ENCODE measurements around the gene CMTM4.
"Not testable (repeated sequence)": the region's sequence is repeated elsewhere in the genome, so short reads cannot be mapped to it uniquely, and the experiment has no call there.

Gene CMTM4

DNA sequence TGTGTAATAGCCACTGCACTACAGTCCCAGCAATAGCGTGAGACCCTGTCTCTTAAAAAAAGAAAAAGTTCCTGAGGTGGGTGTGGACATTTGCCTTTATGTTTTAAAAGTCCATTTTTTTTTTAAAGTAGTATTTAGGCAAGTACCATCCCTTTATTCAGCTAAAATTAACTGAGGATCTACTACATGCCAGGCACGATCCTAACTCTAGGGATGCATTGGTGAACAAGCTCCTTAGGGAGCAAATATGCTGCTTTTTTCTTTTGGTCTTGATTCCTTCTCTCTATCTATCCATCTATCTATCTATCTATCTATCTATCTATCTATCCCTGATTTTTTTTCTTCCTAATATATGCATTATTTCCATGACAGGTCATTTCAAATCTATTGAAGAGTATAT lies 47.4 kb downstream of the CMTM4 start:
- DNase-seq (ENCODE audit: extremely low read depth in 1 of 2, low read depth in 1 of 2), result no peak

DNA sequence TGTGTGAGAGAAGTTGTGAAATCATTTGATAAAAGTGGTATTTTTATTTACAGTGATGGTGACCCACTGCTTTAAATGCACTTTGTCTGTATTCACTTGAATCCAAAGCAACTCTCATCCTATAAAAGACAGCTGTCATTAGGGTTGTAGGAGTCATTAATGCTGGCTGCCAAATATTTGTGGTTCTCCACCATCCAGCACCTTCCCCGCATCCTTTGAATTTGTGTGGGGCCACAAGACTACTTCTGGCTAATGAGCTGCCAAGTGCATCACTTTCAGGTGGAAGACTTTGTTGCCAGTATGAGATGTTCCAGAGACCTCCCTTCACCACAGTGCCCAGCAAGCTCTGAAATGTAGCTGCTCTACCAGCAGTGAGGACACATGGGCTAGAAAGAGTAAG lies 48.7 kb downstream of the CMTM4 start:
- DNase-seq (ENCODE audit: extremely low read depth in 1 of 2, low read depth in 1 of 2), result no peak

DNA sequence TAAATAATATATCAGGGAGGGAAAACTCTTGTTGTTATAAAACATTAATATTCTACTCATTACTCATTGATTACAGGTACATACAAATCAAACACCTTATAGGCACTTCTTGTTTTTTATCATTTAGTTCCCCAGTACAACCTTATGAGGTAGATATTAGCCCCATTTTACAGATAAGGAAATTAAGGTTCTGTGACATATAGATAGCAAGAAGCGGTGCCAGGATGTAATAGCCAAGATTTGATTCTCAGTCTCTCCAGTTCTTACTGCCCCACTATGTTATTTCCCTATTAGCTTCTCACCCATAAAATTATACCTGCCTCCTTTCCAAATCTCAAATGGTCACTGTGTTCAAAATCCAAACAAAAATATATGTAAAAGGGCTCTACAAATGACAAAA lies 55.2 kb downstream of the CMTM4 start:
- no peak for DNase-seq (ENCODE audit: extremely low read depth in 1 of 2, low read depth in 1 of 2)

DNA sequence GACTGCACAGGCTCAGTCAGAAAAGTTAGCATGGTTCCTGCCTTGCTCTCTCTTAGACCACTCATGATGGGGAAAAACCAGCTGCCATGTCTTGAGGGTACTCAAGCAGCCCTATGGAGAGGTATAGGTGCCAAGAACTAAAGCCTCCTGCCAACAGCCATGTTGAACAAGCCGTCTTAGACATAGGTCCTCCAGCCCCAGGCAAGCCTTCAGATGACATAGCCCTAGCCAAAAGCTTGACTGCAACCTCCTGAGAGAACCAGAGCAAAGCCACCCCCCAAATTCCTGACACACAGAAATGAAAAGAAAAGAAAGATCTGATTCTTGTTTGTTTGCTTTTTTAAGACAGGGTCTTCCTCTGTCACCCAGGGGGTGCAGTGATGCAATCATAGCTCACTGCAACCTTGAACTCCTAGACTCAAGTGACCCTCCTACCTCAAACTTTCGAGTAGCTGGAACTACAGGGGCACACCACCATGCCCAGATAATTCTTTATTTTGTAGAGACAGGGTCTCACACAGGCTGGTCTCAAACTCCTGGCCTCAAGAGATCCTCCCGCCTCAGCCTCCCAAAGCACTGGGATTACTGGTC lies 55.7 kb downstream of the CMTM4 start:
- no peak for DNase-seq (ENCODE audit: extremely low read depth in 1 of 2, low read depth in 1 of 2)

DNA sequence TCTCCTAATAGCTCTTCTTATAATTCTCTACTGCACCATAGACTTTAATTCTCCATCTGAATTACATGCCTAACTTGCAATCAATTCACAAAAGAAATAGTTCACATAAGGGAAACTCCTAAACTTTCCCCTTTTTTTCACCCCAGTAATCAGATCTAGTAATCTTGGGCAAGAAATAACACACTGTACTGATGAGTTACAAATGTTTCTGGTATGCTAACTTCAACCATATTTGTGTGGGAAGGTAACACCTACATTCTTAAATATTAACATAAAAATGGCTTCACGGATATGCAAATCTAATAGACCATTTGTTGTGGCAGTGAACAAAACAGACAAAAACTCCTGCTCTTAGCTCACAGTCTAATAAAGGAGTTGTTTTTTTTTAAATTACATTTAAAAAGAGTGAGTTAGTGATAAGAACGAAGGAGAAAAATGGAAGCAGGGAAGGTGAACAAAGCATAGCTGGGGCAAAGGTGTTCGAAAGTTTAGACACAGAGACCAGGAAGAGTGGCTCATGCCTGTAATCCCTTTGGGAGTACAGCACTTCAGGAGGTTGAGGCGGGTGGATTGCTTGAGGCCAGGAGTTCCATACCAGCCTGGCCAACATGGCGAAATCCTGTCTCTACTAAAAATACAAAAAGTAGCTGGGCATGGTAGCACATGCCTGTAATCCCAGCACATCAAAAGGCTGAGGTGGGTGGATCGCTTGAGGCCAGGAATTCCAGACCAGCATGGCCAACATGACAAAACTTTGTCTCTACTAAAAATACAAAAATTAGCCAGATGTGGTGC lies 57.3 kb downstream of the CMTM4 start:
- no peak for DNase-seq (ENCODE audit: extremely low read depth in 1 of 2, low read depth in 1 of 2)

DNA sequence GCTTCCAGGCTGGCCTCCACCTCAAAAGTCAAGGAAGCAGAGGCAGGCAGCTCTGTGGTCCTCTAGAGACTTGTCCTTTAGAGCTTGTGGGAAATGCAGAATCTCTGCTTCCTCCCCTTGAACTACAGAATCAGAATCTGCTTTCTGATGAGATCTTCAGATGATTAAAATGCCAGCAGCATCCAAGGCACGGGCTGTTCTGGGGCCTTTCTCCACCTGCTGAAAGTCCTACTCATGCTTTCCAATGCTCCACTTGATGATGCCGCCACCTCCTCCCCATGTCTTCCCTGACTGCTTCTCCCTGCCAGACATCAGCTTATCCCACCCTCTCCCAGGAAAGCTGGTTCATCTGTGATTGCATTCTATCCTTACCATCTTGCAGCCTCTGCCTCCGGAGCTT lies 58.7 kb downstream of the CMTM4 start:
- no peak for DNase-seq (ENCODE audit: extremely low read depth in 1 of 2, low read depth in 1 of 2)

DNA sequence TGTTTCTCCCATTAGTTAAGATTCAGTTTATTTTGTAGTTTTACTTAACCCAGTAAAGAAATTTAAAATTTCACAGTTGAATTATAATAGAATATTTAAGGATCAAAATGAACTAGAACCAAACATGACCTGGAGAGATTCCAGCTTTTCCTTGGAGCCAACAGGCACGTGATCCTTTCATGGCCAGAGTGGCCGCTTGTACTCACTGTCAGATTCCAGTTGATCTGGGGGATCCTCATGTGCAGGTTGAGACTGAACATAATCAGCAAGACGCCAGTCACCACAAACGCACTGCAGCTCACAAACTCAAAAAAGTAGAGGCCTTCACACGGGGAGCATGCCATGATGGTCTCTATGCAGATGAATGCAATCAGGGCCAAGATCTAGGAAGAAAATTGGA lies 60.3 kb downstream of the CMTM4 start:
- DNase-seq (ENCODE audit: extremely low read depth in 1 of 2, low read depth in 1 of 2), result no peak

DNA sequence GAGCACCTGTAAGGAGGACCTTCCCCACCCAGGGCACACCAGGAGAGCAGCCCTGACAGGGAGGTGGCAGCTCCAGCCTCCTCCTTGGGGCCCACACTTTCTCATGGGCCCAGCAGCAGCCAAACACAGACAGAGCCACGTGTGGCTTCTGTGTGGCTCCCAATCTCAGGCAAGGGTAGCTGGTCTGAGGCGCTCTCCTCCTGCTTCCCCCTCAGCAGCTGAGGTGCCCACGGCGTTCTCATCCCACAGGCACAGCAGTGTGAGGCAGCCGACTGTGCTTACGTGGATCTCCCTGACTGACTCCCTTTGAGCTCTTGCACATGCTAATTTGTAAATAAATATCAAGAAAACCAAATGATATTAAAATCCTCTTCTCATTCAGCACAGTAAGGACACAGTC lies 61.1 kb downstream of the CMTM4 start:
- no peak for DNase-seq (ENCODE audit: extremely low read depth in 1 of 2, low read depth in 1 of 2)

DNA sequence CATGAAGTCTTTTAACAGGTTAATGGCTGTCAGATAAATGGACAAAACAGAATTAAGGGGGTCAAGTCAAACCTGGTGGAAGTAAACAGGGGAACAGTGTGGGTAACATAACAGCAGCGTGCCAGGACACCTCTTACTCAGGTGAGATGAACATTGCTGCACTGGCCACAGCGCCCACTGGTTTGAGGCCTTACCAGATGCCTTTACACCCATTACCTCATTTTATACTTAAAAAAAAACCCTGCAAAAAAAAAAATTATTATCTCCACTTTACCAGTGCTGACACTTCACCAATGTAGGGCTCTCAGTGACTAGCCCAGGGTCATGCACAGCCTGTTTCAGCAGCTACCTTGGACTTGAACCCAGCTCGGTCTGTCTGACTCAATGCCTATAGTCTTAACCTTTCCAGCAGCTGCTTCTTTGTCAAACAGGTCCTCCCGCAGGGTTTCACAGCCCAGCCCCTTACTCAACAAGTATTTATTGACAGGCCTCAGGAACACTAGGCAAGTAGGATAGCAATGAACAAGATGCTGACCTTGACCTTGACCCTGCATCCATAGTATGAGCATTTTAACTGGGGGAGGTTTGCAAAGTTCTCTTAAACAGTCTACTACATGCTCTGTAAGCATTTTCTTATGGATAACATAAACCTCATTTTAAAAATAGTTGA lies 61.9 kb downstream of the CMTM4 start:
- no peak for DNase-seq (ENCODE audit: extremely low read depth in 1 of 2, low read depth in 1 of 2)

DNA sequence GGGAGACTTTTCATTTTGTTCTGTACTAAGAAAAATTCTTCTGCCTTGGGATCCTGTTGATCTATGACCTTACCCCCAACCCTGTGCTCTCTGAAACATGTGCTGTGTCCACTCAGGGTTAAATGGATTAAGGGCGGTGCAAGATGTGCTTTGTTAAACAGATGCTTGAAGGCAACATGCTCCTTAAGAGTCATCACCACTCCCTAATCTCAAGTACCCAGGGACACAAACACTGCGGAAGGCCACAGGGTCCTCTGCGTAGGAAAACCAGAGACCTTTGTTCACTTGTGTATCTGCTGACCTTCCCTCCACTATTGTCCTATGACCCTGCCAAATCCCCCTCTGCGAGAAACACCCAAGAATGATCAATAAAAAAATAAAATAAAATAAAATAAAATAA lies 65.0 kb downstream of the CMTM4 start:
- DNase-seq (ENCODE audit: extremely low read depth in 1 of 2, low read depth in 1 of 2), result not testable (repeated sequence)

DNA sequence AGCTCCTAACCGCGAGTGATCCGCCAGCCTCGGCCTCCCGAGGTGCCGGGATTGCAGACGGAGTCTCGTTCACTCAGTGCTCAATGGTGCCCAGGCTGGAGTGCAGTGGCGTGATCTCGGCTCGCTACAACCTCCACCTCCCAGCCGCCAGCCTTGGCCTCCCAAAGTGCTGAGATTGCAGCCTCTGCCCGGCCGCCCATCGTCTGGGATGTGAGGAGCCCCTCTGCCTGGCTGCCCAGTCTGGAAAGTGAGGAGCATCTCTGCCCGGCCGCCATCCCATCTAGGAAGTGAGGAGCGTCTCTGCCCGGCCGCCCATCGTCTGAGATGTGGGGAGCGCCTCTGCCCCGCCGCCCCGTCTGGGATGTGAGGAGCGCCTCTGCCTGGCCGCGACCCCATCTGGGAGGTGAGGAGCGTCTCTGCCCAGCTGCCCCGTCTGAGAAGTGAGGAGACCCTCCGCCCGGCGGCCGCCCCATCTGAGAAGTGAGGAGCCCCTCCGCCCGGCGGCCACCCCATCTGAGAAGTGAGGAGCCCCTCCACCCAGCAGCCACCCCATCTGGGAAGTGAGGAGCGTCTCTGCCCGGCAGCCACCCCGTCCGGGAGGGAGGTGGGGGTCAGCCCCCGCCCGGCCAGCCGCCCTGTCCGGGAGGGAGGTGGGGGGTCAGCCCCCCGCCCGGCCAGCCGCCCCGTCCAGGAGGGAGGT lies 65.8 kb downstream of the CMTM4 start:
- DNase-seq (ENCODE audit: extremely low read depth in 1 of 2, low read depth in 1 of 2), result not testable (repeated sequence)

DNA sequence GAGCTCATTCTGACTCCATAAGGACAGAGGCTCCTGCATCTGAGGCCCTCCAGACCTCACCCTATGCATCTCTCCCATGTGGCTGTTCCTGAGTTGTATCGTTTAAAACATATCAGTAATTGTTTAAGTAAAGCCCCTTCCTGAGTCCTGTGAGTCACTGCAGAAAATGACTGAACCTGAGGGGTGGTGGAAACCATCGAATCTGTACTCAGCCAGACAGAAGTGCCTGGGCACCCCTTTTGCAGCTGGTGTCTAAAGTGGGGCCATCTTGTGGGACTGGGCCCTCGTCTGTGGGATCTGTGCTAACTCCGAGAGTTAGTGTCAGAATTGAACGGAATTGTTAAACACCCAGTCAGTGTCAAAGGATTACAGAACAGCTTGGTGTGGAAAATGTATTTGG lies 66.7 kb downstream of the CMTM4 start:
- no peak for DNase-seq (ENCODE audit: extremely low read depth in 1 of 2, low read depth in 1 of 2)

DNA sequence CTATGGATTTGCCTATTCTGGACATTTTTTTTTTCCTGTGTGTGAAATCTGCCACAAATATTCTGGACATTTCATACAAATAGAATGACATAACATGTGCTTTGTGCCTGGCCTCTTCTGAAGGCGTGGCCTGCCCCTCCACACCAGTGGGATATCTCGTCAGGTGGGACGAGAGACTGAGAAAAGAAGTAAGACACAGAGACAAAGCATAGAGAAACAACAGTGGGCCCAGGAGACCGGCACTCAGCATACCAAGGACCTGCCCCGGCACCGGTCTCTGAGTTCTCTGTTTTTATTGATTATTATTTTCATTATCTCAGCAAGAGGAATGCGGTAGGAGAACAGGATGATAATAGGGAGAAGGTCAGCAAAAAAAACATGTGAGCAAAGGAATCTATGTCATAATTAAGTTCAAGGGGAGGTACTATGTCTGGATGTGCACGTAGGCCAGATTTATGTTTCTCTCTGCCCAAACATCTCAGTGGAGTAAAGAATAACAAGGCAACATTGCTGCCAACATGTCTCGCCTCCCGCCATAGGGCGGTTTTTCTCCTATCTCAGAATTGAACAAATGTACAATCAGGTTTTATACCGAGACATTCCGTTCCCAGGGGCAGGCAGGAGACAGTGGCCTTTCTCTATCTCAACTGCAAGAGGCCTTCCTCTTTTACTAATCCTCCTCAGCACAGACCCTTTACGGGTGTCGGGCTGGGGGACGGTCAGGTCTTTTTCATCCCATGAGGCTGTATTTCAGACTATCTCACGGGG lies 68.7 kb downstream of the CMTM4 start:
- not testable (repeated sequence) for DNase-seq (ENCODE audit: extremely low read depth in 1 of 2, low read depth in 1 of 2)

DNA sequence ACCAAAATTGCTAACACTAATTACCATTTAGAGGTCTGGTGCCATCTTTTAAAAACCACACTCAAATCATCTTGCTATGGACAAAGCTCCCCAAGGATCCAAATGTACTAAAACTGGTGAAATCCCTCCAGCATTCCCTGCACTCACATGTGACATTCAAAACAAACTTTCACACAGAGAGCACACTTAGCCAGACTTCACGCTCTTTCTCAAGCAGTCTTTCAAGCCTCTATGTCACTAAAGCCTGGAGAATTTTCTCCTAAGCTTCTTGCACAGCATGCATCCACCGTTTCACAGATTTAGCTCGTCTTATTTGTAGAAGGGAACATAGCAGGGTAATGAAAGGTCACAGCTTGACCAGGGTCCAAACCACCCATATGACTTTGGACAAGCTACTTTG lies 72.8 kb downstream of the CMTM4 start:
- DNase-seq (ENCODE audit: extremely low read depth in 1 of 2, low read depth in 1 of 2), result no peak

DNA sequence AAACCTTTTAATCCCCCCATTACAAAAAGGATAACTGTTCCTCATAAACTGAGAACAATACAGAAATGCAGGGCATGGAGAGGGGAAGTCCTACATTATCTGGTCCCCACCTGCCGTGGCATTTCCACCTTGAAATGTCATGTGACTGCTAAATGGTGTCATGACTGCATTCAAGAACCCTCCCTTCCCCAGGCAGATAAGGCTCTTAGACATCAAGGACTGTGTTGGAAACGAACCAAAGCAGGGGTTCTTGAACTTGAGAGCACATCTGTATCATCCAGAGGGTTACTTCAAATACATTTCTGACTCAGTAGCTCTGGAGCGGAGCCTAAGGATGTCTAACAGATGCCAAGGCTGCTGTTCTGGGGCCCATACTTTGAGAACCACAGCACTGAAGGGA lies 73.7 kb downstream of the CMTM4 start:
- DNase-seq (ENCODE audit: extremely low read depth in 1 of 2, low read depth in 1 of 2), result no peak

DNA sequence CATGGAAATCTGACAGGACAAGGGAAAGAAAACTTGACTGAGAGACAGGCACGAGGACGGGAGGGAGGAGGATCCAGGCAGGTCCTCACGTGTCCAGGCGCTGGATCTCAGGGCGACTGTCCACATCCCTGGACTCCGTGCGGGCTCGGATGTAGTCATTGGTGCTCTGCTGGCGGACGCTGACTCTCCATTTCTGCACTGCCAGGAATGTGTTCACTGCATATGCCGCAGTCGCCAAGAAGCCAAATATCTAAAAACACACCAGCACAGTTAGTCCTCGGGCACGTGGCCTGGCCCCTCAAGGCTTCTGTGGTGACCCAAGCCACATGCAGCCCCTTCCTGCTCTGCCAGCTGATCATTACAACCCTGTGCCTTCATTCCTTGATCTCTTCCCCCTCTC lies 74.6 kb downstream of the CMTM4 start:
- DNase-seq (ENCODE audit: extremely low read depth in 1 of 2, low read depth in 1 of 2), result no peak

DNA sequence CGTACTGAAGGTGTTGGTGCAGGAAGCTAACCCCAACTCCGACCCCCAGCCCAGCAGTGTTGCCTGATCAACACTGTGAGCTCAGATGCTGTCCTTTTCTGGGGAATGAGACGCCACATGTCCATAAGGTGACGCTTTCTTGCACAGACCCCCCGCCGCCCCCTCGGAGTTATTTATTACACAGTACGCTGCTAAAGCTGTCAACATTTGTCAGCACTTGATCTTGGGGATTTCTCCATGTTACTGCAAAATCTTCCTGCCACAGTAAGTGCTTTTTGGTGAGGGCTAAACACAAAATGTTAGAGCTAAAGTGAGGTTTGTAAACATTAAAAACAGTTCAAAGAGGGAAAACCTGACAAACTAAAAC lies 76.1 kb downstream of the CMTM4 start:
- DNase-seq (ENCODE audit: extremely low read depth in 1 of 2, low read depth in 1 of 2), result no peak

DNA sequence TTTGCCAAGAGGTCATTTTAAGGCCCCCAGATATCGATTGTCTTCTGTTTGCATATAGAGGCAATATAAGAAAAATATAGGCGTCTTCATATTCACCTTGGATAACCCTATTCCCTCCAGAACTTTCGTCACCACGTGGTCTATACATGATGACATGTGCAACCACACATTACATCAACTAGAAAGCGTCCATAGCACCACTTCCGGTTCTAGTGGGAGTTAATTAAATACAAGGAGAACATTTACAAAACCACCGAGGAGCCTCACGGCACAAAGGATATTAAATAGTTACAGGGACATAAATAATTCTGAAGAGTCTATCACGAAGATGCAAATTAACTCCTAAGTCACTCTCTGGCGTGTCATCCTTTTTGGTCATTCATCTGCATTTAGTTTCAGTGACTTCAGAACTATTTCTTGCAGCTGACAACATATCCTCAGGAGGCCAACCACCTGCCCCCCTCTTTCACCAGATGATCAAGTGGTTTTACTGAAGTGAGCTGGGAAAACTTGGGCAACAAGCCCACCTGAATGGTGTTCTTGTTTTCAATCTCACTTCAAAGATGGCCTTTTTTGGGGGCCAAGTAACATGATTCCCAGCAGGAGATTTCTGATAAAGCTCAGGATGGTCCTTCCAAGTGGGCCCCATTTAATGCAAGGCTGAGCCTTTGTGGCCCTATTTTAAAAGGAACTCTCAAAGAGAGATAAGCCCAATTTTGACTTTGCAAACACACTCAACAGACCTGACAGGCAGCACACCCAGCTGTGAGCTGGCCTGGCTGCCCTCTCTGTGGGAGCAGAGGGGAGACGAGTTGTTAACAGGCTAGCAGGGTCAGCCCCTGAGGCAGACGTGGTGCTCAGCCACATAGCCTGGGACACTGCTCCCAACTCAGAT lies 76.8 kb downstream of the CMTM4 start:
- no peak for DNase-seq (ENCODE audit: extremely low read depth in 1 of 2, low read depth in 1 of 2)

DNA sequence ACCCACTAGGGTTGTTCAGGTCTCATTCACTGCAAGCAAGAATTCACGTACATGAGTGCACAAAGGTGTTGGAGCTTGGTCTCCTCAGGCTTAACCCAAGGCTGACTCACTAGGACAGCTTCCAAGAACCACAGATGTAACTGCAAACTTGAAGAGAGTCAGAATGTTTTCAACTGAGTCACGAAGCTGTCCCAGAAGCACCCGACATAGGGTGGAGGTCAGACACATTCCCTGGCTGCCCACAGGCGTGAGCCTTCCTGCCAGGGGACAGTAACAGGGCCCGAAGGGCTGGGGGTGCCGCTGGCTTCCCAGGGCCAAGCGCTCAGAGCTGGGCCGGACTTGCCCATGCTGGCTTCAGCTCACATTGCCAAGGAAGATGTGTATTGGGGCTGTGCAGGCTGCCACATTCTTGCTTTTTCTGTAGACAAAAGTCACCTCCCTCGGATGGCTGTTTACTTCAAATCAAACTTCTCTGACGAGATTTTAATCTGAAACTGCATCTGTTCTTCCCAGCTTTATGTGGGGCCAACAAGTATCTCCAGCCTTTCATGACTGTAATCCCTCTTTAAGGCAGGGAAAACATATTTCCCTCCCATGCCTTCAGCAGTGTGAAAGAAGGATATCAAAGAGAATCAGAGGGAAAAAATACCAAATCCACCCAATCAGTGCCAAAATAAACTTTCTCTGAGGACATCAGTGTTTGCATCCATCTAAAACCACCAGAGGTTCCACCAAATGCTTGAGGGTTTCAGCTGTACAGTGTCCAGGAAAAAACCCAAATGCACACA lies 77.8 kb downstream of the CMTM4 start:
- DNase-seq (ENCODE audit: extremely low read depth in 1 of 2, low read depth in 1 of 2), result no peak

Measured in activated CD8-positive, alpha-beta memory T cell treated with anti-CD3 and anti-CD28 coated beads for 1 hour (primary cell).